HEK293T (cell line): ENCODE results near the gene SLC22A1.

Experiments used
- ARNT ChIP-seq: fragments of 450-650 bp; IDR thresholded peaks from 2 replicates; pipeline ENCODE4 v1.6.1; 2017; ENCODE audit warnings: mild to moderate bottlenecking
- ELF4 ChIP-seq: fragments of 450-650 bp; IDR thresholded peaks from 2 replicates; pipeline ENCODE4 v1.6.1; 2017; ENCODE audit warnings: antibody characterized with exemption
- FOXA1 ChIP-seq: fragments of 450-650 bp; IDR thresholded peaks from 2 replicates; pipeline ENCODE4 v1.6.1; 2016; ENCODE audit warnings: mild to moderate bottlenecking
- FOXM1 ChIP-seq: fragments of 450-650 bp; IDR thresholded peaks from 2 replicates; pipeline ENCODE4 v1.6.1; 2017; ENCODE audit warnings: mild to moderate bottlenecking, borderline replicate concordance
- L3MBTL2 ChIP-seq: fragments of 450-650 bp; conservative IDR thresholded peaks from 2 replicates; pipeline ENCODE4 v1.6.1; 2016; ENCODE audit warnings: mild to moderate bottlenecking

GRCh38 chr6:160124605-160125004, 3.0 kb downstream of the SLC22A1 start:
- no peak for TF ChIP-seq ELF4
- no peak for TF ChIP-seq ARNT
- TF ChIP-seq FOXM1 = no peak
- no peak for TF ChIP-seq L3MBTL2
- no peak for TF ChIP-seq FOXA1
